Testis (tissue), 3 donors: ENCODE data around the gene CGB7. TPM values are rescaled to one million over a fixed set of nuclear protein-coding genes. Genes with fewer than 3 reads are reported as not detected.
A peak's percentile ranks its signal among the peaks of the same experiment; 100 is the strongest.
"Not testable (repeated sequence)": the region's sequence is repeated elsewhere in the genome, so short reads cannot be mapped to it uniquely, and the experiment has no call there.

Source experiments
- DNase-seq: peaks from one replicate; pipeline ENCODE4 v3.0.0-alpha.2; 2019
- H3K27ac ChIP-seq, 2 donors: fragments of 200-600 bp; sonication (generic); one replicate each; pipeline ENCODE4 v1.5.1; 2019
- H3K27me3 ChIP-seq: fragments of 200-600 bp; sonication (generic); one replicate; pipeline ENCODE4 v1.5.1; 2019
- H3K36me3 ChIP-seq: fragments of 200-600 bp; sonication (generic); one replicate; pipeline ENCODE4 v1.5.1; 2017; ENCODE audit warnings: low read depth; ENCODE audit errors: missing control alignments
- H3K4me1 ChIP-seq: fragments of 200-600 bp; sonication (generic); one replicate; pipeline ENCODE4 v1.5.1; 2019
- H3K4me3 ChIP-seq, 2 donors: fragments of 200-600 bp; sonication (generic); one replicate each; pipeline ENCODE4 v1.5.1; 2017 to 2019
- H3K9me3 ChIP-seq: fragments of 200-600 bp; sonication (generic); one replicate; pipeline ENCODE4 v1.5.1; 2017
- CTCF ChIP-seq, 3 experiments: fragments of 450-650 bp in 2 of 3; fragments of 200-600 bp in 1 of 3; sonication (generic) in 1 of 3; IDR thresholded peaks; one replicate each; pipeline ENCODE4 v1.5.1; 2016 to 2019; ENCODE audit warnings: antibody characterized with exemption in 3 of 3, mild to moderate bottlenecking in 2 of 3, moderate library complexity in 1 of 3
- POLR2A ChIP-seq: fragments of 450-650 bp; IDR thresholded peaks from one replicate; pipeline ENCODE4 v1.6.1; 2017; ENCODE audit warnings: antibody characterized with exemption, mild to moderate bottlenecking, moderate library complexity
- WGBS, 2 donors: methylation state at CpG; one replicate each; pipeline ENCODE4 v1.1.5; 2018; 5-methylcytosine and 5-hydroxymethylcytosine counted together
- intact Hi-C: fragments of 100-400 bp; cut with DNase I; formaldehyde crosslinking; loops from one replicate; pipeline ENCODE4 v1.15.1; 2023; ENCODE audit warnings: low total_unique reads
- polyA plus RNA-seq: library from polyadenylated mRNA; stranded (reverse); fragments of 350-450 nt; fragmentation: Illumina TruSeq; extraction: RNeasy Lipid Tissue Mini Kit (QIAGEN cat#74804); gene quantifications from one replicate; pipeline ENCODE4 v1.2.3, GENCODE V29; 2014; ENCODE audit warnings: low read depth, low replicate concordance; ENCODE audit not compliant: insufficient read depth
- total RNA-seq, 2 donors: library from RNA; depleted of rRNA; stranded (reverse); fragments of >200 nt; gene quantifications; one replicate each; pipeline ENCODE4 v1.2.3, GENCODE V29; 2016

CGB7 gene
- total and polyA plus RNA-seq, 3 donors from 2014 or later, result 1.7 to 3.8 (median 3.0) TPM

GRCh38 chr19:49085020-49085867, 27.7 kb upstream of the CGB7 start, which contains the start of gene SNRNP70:
SNRNP70 (plus strand) TSS chr19:49085451; CDS start chr19:49086415, 964 bp downstream.
- 0 to 1% methylated on average over 52 to 85 of the region's 89 CpGs for WGBS, 2 donors
- TF ChIP-seq CTCF (IDR thresholded peaks at IDR 0.05) (peak in 1 of 3 experiments; percentile 1), POLR2A (peak; percentile 64)

GRCh38 chr19:49084206-49085019, 26.9 kb upstream of the CGB7 start:
- WGBS, 2 donors, result 51 to 55% methylated on average over 26 of the region's 26 CpGs
- Histone ChIP-seq H3K9me3 (no peaks in the 10 kb centered on the region), H3K27ac (peak overlapping the region; percentile 71 to 87), H3K4me1 (peaks cover 36% of the 10 kb centered on the region), H3K27me3 (no peaks in the 10 kb centered on the region), H3K4me3 (peak overlapping the region; percentile 72 to 99), H3K36me3 (no peaks in the 10 kb centered on the region)
- TF ChIP-seq POLR2A (no peak), CTCF (IDR thresholded peaks at IDR 0.05) (no peak)
- intact Hi-C loops, result no loop called here
- no peak for DNase-seq

More at GRCh38 chr19:49085020-49085867, 27.7 kb upstream of the CGB7 start, which contains the start of gene SNRNP70:
- Histone ChIP-seq H3K4me3 (peak within 1 kb of the TSS; percentile 72 to 99), H3K4me1 (peaks cover 36% of the 10 kb centered on the region), H3K27ac (peak within 1 kb of the TSS; percentile 71 to 87), H3K36me3 (no peaks in the 10 kb centered on the region), H3K9me3 (no peaks in the 10 kb centered on the region), H3K27me3 (no peaks in the 10 kb centered on the region)
- intact Hi-C loops, result no loop called here
- DNase-seq, result peak; percentile 98

- H3K9me3 ChIP-seq, result no peaks in the 10 kb centered on the region
- 67 to 80% methylated on average over 1 of the region's 1 CpG for WGBS, 2 donors
- H3K27ac ChIP-seq, result peak overlapping the region; percentile 44 to 69
- peaks cover 25% of the 10 kb centered on the region for H3K4me1 ChIP-seq
- H3K4me3 ChIP-seq, result no peak overlapping the region
- TF ChIP-seq CTCF (IDR thresholded peaks at IDR 0.05) (no peak), POLR2A (no peak)
- DNase-seq, result no peak
- no peaks in the 10 kb centered on the region for H3K36me3 ChIP-seq
- intact Hi-C loops, result no loop called here
- H3K27me3 ChIP-seq, result no peaks in the 10 kb centered on the region
These were observed 23.7 kb upstream of the CGB7 start for GRCh38 chr19:49081273-49081672.

GRCh38 chr19:49080392-49080791, 22.8 kb upstream of the CGB7 start:
- no peak for TF ChIP-seq POLR2A
- Histone ChIP-seq H3K27ac (peak overlapping the region; percentile 59 to 69), H3K9me3 (no peaks in the 10 kb centered on the region), H3K36me3 (no peaks in the 10 kb centered on the region), H3K27me3 (no peaks in the 10 kb centered on the region), H3K4me3 (no peak overlapping the region), H3K4me1 (peaks cover 22% of the 10 kb centered on the region)
- WGBS, 2 donors, result 62 to 77% methylated on average over 4 of the region's 4 CpGs
- intact Hi-C loops, result no loop called here
- DNase-seq, result peak; percentile 81

- peak; percentile 41 to 69 (median 60) for TF ChIP-seq CTCF (IDR thresholded peaks at IDR 0.05)
- H3K27me3 ChIP-seq, H3K27ac ChIP-seq, H3K36me3 ChIP-seq, H3K4me3 ChIP-seq, H3K9me3 ChIP-seq, H3K4me1 ChIP-seq: not testable (repeated sequence)
- intact Hi-C loops, result loop anchor here (10.0 kb wide), 1 partner anchor 130 kb away; no protein-coding TSS in a partner anchor
- peak; percentile 80 for DNase-seq
- 35 to 40% methylated on average over 9 of the region's 9 CpGs for WGBS, 2 donors
These were observed 17.3 kb upstream of the CGB7 start for GRCh38 chr19:49074869-49075268.
